SKM-1 treated with dmso at 0.1 percent for 144 hours (cell line): ENCODE results near the gene PDZD7.
A peak's percentile ranks its signal among the peaks of the same experiment; 100 is the strongest.

Experiments
- DNase-seq: peaks from one replicate; lab custom pipeline; 2025; ENCODE audit not compliant: unreplicated experiment; lab: John Stamatoyannopoulos, UW

Gene PDZD7

DNA sequence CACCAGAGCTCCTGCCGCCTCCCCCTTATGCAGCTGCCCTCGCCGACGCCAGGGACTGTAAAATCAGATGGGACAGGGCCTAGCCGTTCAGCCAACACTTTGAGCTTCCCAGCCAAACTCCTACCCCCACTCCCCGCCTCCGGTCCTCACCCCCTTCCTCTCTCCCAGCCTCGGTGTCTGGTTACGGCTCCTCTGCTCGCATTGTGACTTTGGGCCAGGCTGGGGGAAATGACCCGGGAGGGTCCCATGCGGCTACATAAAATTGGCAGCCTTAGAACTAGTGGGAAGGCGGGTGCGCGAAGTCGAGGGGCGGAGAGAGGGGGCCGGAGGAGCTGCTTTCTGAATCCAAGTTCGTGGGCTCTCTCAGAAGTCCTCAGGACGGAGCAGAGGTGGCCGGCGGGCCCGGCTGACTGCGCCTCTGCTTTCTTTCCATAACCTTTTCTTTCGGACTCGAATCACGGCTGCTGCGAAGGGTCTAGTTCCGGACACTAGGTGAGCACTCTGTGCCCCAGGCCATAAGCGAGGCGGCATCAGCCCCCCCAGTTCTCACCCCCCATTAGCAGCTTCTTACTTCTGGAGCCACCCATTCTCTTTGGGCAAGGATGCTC is 30.8 kb upstream of the PDZD7 start, which contains the start of gene KAZALD1:
TSS of gene KAZALD1 (plus strand) at position 366 of the 608 bp plus-strand sequence. CDS start 604 bp downstream, outside the sequence.
- DNase-seq = no peak

DNA sequence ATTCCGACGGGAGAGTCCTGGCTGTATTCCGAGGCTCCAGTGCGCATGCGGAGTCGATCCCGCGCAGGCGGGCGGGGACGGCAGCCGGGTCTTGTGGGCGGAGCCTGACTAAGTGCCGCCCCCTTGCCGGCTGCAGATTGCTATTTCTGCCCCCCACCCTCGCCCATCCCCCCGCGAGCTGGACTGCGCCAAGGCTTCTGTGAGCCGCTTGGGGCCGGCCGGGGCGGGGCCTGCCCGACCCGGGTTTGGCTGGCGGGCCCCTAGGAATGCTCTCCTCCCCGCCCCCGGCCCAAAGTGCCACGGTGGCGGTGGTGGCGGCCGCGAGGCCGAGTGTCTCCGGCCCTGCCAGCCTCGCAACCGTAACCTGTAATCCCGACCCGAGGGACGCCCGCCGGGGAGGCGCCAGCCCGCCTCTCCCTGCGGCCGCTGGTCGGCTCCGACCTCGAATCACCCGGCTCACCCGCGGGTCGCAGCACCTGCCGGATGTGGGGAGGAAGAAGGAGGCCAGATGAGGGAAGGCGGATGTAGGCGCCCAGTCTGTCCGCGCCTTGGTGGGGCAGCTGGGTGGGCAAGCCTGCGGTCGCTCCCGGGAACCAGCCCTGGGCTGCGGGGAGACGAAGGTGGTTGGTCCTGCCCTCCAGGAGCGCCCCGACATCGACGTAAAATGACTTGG is 30.2 kb upstream of the PDZD7 start:
- peak; percentile 87 for DNase-seq

DNA sequence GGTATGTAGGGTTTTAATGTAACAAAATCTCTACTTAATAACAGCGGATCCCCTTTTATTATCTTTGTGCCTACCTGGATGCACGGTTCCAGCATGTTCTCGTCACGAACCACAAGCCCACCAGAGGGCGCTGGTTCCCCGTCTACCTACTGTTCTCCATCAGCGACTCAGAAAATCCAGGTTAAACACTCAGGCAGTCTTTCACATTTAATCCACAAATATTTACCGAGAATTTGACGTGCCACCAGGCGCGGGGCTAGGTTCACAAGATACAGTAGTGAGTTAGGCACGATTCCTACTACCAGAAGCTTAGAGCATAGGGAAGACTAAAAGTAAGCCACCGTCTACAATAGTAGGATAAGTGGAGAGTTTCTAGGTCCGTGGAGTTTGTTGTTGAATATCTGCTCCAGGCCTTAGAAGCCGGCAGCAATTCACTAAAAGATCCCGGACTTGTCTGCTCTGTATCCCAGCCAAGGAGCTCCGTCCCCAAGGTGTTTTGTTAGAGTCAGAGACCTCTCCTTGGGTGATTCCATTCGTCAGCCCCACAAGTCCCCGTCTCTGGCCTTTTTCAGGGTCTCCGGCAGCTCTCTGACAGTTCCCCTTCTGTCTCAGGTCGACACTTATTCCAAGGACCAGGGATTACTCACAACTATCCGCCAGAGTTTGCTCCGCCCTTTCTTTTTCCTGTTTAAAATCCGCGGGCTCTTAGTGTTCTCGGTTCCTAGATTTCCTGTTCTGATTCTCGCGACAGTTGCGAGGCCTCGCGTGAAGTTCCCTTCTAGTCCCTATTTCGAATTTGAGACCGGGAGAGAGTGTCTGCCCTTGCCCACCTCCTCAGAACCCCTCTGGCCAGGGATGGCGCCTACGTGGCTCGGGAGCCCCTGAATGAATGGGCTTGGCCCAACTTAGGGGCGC is 29.4 kb upstream of the PDZD7 start:
- DNase-seq = peak; percentile 92

DNA sequence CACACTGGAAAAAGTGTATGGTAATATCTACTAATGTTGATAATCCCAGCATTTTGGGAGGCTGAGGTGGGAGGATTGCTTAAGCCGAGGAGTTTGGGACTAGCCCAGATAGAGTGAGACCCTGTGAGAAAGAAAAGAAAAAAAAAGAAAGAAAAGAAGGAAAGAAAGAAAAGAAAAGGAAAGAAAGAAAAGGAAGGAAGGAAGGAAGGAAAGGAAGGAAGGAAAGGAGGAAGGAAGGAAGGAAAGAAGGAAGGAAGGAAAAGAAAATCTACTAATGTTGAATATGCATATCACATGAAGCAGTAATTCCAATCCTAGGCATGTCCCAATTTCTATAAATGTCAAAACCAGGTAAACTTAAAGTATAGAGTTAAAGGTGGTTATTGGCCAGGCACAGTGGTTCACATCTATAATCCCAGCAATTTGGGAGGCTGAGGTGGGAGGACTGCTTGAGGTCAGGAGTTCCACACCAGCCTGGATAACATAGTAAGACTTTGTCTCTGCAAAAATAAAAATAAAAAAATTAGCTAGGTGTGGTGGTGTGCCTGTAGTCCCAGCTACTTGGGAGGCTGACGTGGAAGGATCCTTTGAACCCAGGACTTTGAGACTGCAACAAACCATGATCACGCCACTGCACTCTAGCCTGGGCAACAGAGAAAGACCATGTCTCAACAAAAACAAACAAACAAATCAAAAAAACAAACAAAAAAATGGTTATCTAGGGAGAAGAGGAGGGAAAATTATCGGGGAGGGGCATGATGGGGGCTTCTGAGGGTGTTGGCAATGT is 25.6 kb upstream of the PDZD7 start:
- no peak for DNase-seq

- DNase-seq = no peak
Measured at GRCh38 chr10:101055411-101055810, 24.5 kb upstream of the PDZD7 start.

- DNase-seq = no peak
Measured at GRCh38 chr10:101054876-101055275, 23.9 kb upstream of the PDZD7 start.

- no peak for DNase-seq
Measured at GRCh38 chr10:101054351-101054750, 23.4 kb upstream of the PDZD7 start.

DNA sequence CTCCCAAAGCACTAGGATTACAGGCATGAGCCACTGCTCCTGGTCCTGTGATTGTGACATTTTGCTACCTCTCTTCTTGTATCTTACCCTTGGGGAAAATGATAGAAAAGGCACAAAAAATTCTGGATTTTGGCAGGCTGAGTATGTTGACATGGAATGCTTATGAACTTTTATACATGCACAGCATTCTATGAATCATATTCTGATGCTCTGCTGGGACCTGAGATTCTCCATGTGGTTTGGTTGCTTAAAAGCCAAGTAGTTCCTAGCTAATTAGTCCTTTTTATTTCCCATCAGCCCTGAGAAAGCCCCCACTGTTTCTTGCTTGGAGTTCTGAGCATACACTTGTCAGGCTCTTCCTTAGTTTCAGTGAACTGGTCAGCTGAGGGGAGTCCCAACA is 22.6 kb upstream of the PDZD7 start:
- no peak for DNase-seq

DNA sequence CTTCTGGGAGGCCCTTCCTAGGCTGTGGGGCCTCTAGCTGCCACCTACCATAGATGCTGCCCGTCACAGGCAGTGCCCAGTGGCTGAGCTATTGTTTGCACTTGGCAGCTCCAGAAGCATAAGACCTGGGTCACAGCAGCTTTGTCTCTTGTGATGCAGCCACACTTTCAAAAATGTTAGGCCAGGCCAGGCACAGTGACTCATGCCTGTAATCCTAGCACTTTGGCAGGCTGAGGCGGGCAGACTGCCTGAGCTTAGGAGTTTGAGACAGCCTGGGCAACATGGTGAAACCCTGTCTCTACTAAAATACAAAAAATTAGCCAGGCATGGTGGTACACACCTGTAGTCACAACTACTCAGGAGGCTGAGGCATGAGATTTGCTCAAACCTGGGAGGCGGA is 21.4 kb upstream of the PDZD7 start:
- no peak for DNase-seq

DNA sequence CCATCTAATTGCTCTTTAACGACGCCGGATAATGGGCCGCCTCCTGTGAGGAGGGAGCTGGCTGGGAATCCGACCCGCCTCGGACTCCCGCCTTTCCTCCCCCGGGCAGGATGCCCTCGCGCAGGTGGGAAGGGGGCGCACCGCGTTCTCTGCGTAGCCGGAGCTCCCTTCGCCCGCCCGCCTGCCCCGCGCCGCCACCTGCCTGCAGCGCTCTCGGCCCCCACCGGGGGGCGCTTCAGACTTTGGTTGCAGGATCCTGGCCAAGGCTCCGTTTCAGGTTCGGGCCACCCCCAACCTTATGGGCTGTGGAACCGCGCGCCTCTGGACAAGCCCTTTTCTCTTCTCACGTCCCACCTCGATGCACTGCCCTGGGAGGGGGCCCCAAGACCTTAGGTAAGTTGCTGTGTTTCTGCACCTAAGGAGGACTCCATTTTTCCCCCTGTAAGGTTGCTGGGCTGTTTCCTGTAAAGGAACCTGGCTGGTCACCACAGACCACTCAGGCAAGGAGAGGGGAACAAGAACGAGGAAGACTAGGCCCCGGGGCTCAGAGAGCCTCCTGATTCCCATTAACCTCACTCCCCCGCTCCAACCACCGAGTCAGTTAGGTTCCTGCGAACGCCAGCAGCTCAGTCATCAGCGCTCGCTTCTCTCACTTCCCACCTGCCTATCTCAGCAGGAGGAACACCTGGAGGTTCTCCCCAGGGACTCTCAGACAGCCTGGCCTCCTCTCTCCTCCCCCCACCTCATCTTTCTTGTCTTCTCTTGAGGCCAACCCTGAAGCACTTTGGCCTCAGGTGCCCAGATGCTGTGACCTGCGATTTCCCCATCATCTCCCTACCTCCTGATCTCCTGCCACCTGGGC is 19.5 kb upstream of the PDZD7 start:
- DNase-seq = no peak

DNA sequence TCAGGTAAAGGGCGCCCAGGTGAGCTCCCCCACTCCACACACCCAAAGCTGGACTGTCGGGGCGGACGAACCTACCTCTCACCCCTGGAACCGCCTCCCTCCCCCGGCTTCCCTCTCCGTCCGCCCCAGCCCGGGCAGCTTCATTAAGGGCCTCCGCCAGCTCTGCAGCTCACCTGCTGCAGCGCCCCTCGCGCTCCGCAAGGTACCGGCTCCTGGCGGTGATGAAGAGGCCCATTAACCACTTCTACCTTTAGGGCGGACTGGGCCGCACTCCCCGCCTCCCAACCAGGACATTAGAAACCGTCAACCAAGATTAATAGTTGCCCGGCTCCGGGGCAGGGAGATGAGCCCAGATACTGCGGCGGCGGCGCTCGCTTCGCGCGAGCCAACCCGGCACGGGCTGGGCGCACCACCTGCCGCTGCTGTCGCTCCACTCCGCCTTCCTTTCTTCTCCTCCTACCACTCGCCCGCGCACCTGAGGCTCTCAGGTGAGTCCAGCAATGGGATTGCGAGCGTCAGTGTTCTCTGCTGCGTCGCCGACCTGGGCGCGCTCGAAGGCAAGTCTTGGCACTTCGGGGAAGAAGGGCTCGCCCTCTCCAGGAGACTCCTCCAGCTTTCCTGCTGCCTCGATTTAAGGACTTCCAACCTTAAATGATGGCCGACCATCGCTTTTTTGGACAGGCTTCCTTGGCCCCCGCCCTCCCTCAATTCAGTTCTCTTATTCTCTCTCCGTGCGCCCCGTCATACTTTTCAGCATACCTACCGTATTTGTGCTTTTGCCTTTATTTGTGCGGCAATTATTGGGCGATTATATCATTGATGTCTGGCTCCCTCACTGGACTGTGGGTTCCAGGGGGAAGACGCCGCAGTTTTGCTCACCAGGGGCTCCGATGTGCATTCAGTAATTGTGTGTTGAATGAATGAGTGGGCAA is 17.3 kb upstream of the PDZD7 start:
- DNase-seq = no peak

GRCh38 chr10:101047268-101047667 is 16.3 kb upstream of the PDZD7 start:
- no peak for DNase-seq

DNA sequence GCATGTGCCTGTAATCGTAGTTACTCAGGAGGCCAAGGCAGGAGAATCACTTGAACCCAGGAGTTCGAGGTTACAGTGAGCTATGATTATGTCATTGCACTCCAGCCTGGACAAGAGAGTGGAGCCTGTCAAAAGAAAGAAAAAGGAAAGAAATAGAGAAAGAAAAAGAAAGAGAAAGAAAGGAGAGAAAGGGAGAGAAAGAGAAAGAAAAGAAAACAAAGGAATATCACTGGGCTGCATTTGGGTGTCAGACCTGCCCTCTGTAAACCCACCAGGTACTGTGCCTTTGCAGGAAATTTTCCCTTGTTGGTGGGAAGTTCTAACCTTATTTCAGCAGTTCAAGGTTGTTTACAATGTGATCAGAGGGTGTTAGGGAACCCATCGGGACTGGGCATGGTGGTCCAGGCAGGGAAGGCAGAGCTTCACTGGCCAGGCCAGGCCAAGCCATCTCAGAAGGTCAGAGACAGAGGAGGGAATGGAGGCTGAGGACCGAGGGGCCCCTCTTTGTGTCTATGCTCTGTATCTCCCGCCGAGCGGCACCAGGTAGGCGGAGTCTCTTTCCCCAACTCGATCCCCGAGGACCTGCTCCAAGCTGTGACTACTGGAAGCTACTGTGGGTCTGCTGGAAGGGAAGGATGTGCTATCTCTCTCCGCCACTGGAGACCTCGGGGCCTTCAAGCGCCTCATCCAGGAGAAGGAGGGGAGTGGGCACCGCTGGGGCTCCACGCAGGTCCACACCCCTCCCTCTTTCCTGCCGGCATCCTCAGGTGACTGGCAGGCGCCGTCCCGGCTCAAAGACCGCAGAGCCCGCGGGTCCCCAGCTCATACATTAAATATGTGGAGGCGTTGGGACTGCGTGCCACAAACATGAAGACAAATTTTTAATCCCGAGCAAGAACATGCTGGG is 15.7 kb upstream of the PDZD7 start:
- no peak for DNase-seq

DNA sequence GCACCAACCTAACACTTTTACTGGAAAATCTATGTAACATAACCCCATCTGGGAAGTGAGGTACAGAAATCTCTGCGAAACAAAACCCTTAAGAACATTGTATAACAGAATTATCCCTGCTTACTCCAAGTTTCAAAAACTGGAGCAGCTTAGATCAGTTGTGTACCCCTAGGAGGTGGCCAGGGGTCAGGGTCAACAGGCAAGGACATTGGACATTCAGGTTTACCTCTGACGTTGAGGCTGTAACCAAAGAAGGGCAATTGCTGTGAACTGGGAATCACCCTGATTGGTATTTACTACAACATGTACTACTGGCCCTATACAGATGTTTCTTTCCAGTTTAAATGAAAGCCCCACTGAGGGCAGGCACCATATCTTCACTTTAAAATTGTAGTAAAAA is 13.2 kb upstream of the PDZD7 start:
- no peak for DNase-seq

DNA sequence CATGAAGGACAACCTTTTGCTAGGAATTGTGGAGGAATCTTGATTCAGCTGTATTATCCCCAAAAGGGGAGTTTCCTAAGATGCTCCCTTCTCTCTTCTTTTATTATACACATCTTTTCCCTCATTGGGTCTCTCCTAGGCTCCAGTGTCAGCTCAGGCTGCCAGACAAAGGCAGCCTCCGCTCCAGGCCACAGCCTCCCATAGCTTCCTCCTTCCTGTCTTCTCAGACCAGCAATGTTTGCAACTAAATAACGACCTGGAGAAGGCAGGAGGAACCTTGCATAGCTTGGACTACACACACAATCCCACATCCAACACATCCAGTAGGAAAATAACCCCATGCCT is 12.4 kb upstream of the PDZD7 start:
- DNase-seq = no peak

- DNase-seq = peak; percentile 92
Measured at GRCh38 chr10:101042667-101043362, 11.9 kb upstream of the PDZD7 start.

GRCh38 chr10:101042118-101042517 is 11.2 kb upstream of the PDZD7 start:
- no peak for DNase-seq
